ENCODE results near the gene CRISPLD2. TPM values are rescaled to one million over a fixed set of nuclear protein-coding genes. Genes with fewer than 3 reads are reported as not detected.
A peak's percentile ranks its signal among the peaks of the same experiment; 100 is the strongest.

Gene CRISPLD2
- total RNA-seq, 2 donors from 2014 or later, result 0.07 to 0.08 TPM

DNA sequence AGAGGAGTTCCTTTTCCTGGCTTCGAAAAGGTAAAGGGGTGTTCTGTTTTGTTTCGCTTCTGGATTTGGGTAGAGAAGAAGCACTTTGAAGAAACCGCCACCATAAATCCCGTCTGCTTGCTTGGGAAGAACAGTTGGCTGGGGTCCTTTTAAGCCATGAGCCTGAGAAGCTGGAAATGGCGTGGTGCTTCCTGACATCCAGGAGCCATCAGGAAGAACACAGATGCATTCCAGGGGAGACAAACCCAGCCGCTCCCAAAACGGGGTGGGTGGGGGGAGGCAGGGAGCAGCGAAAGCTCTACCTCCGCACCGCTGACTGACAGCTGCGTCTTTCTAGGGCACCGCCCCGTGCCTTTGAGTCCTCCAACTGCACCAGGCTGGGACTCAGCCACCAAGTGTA lies 99.9 kb downstream of the CRISPLD2 start:
- no peaks in the 10 kb centered on the region for H3K36me3 Mint-ChIP-seq
- no peak for ATAC-seq
- no peak overlapping the region for H3K27ac Mint-ChIP-seq
- no peak for DNase-seq (ENCODE audit: low spot score in 2 of 2)
- H3K9me3 Mint-ChIP-seq, result no peaks in the 10 kb centered on the region

GRCh38 chr16:84920333-84920732 lies 100.5 kb downstream of the CRISPLD2 start:
- no peak overlapping the region for H3K27ac Mint-ChIP-seq
- no peaks in the 10 kb centered on the region for H3K9me3 Mint-ChIP-seq
- DNase-seq (ENCODE audit: low spot score in 2 of 2) (no peak), ATAC-seq (no peak)
- H3K36me3 Mint-ChIP-seq, result no peaks in the 10 kb centered on the region

GRCh38 chr16:84922351-84923120 lies 102.8 kb downstream of the CRISPLD2 start:
- ATAC-seq (no peak), DNase-seq (ENCODE audit: low spot score in 2 of 2) (no peak)
- Mint-ChIP-seq H3K27ac (no peak overlapping the region), H3K36me3 (no peaks in the 10 kb centered on the region), H3K9me3 (no peaks in the 10 kb centered on the region)

DNA sequence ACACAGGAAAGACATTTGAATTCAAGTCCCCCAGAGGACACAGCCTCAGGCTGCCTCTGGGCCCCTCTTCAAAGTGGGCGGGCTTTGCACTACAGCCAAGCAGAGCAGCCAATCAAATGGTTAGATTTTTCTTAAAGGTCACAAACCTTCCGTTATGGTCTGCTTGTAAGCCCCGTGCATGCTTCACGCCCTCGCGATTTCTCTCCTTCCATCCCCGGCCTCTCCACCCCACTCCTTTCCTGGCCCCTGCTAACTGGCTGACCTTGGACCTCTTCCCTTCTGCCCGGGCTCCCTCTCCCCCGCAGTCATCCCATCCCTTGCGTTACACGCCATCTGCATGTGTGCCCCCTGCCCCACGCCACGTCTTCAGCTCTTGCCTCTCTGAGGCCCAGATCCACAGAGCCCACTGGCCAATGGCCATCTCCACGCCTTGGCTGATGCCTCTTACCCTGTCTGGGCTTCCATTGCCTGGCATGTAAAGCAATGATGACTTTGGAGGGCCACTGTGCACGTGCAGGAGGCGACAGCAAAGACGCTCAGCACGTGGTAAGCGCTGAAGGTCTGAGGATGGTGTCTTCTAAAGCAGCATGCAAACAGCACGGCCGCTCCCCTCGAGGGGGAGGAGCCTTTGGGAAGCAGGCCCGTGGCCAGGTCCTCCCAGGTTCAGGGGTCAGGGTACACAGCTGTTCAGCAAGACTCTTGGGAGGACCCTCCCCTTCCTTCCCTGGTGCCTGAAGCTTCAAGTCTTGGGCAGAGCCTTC lies 104.7 kb downstream of the CRISPLD2 start:
- ATAC-seq (no peak), DNase-seq (ENCODE audit: low spot score in 2 of 2) (no peak)
- no peak overlapping the region for H3K27ac Mint-ChIP-seq
- H3K9me3 Mint-ChIP-seq, result no peaks in the 10 kb centered on the region
- no peaks in the 10 kb centered on the region for H3K36me3 Mint-ChIP-seq

DNA sequence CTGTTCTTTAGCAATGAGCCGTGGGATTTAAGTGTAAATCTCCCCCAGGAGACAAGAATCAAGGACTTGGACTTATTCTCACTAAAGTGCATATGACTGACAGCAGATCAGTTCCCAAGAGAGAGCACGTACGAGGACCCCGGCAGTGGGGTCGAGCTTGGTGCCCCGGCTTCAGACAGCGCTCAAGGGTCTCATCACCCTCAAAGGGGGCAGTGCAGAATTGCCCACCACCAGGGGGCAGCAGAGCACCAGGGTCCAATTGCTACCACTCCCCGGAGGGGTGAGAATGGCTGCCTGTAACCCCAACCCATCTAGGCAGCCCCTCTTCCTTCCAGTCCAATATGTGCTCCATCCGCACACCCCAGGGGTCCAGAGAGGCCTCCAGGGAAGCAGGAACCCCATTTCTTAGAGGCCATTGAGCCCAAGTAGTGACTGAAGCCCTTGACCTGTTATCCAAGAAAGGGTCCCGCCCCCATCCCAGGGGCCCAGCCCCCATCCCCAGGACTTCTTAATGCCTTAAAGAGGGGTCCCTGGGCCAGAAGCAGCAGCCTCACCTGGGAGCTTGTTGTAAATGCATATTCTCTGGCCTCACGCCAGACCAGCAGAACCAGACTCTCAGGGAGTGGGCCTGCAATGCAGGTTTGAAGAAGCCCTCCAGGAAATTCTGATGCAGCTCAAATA lies 105.4 kb downstream of the CRISPLD2 start:
- Mint-ChIP-seq H3K27ac (no peak overlapping the region), H3K36me3 (no peaks in the 10 kb centered on the region), H3K9me3 (no peaks in the 10 kb centered on the region)
- peak in 1 of 2 donors; percentile 85 for DNase-seq (ENCODE audit: low spot score in 2 of 2)
- peak; percentile 55 to 79 for ATAC-seq

DNA sequence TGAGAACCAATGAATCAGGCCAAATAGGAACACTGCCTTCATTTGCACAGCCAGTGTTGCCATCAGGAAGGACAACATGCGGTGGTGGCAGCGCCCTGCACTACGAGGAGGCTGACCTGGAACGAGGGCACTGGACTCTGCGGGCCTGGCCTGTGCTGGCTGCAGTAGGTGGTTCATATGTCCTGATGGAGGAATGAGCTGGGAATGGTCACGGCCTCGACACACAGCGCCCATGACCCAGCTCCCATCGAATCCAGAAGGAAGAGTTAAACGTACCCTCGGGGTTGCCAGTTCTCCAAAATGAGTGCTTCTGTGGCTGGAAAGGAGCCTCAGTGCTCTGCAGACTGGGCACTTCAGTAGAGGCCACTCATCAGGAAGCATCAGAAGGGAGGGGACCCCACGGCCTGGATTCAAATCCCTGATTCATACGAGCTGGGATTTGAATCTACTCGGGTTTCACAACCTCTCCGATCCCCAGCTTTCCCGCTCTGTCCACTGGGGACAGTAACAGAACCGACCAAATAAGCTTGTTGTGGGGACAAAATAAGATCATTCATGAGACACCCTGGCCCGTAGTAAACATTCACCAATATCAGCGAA lies 106.1 kb downstream of the CRISPLD2 start:
- ATAC-seq, result no peak
- H3K27ac Mint-ChIP-seq, result no peak overlapping the region
- H3K9me3 Mint-ChIP-seq, result no peaks in the 10 kb centered on the region
- DNase-seq (ENCODE audit: low spot score in 2 of 2), result no peak
- H3K36me3 Mint-ChIP-seq, result no peaks in the 10 kb centered on the region

DNA sequence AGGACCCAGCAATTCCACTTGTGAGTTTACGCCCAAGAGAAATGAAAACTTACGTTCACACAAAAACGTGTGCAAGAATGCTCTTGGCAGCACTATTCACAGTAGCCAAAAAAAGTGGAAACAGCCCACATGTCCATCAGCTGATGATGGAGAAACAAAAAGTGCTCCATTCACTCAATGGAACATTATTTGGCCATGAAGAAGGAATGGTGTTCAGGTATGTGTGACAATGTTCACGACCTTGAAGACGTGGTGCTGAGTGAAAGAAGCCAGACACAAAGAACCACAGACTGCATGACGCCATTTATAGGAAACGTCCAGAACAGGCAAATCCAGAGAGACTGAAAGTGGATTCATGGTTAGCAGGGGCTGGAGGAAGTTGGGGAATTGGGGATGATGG lies 106.7 kb downstream of the CRISPLD2 start:
- no peak for DNase-seq (ENCODE audit: low spot score in 2 of 2)
- H3K27ac Mint-ChIP-seq, result no peak overlapping the region
- no peaks in the 10 kb centered on the region for H3K9me3 Mint-ChIP-seq
- no peak for ATAC-seq
- no peaks in the 10 kb centered on the region for H3K36me3 Mint-ChIP-seq

DNA sequence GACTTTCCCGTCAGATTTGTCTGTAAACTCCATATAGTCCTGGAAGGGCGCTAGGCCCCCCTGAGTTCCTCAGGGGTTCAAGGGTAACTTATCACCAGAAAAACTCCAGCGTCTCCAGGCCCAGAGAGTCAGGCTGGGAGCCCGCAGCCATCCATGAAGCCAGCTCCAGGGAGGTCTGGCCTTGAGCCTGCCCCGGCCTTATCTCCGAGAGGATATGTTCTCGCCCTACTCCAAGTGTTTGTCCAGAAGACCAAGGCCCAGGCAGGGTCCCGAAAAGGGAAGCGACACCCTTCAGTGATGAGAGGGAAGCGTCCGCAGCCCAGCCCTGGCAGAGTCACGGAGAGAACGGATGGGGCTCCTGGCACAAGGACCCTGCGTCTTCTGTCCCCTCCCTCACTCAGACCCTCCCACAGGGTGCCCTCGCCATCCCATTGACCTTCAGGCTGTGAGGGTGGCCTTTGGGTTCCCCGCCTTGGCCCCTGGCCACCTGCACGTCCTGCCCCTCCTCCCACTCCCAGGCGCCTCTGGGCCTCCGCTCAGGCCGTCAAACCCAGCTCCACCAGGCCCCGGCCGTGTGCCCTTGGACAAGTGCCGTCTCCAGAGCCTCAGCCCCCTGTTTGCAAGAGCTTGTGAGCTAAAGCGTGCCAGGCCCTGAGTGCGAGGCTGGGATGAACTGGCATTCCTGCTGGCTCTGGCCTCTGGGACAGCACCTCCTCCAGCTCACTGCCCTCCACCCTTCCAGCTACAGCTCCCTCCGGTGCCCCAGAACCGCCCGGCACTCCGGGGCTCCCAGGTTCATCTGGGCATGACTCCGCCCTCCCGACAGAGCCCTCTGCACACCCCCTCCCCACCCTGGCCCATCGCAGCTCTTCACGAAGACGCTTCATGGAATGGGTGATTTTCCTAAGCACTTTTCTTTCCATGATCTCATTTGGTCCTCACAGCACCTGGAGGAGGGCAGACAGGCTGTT lies 108.1 kb downstream of the CRISPLD2 start:
- Mint-ChIP-seq H3K9me3 (no peaks in the 10 kb centered on the region), H3K36me3 (no peaks in the 10 kb centered on the region), H3K27ac (no peak overlapping the region)
- ATAC-seq, result no peak
- no peak for DNase-seq (ENCODE audit: low spot score in 2 of 2)

DNA sequence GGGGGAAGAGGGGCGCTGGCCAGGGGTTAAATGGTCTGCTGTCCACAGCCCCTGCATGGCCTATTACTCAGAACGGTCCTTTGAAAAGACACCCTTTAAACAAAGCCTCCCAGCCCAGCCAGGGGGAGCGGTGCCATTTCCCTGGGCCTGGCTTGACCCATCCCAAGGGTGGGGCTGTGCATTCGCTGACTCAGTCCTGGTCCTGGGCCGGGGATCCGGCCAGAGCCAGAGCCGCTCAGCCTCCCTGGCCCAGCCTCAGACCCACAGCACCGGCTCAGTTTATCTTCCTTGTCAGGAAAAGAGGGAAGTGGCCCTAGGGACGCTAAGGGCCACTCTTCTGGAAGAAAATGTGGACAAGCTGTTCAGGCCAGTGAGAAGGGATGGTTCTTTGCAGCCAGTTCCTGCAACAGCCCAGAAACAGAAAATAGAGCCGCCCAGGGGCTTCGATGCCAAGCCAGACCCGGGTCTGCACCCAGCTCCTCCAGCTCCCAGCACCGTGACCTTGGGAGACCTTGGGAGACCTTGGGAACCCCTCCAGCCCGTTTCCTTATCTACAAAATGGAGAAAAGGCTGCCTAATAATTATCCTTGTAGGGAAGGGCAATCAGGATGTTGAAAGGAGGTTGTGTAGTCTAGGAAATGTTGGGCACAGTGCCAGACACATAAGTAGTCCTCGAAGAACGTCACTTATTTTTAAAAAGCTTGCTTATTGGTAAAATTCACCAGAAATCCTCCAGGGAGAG lies 109.1 kb downstream of the CRISPLD2 start:
- no peak for ATAC-seq
- no peak overlapping the region for H3K27ac Mint-ChIP-seq

GRCh38 chr16:84929421-84930297 lies 109.9 kb downstream of the CRISPLD2 start:
- no peaks in the 10 kb centered on the region for H3K9me3 Mint-ChIP-seq
- H3K36me3 Mint-ChIP-seq, result no peaks in the 10 kb centered on the region
- DNase-seq (ENCODE audit: low spot score in 2 of 2) (no peak), ATAC-seq (peak in 1 of 2 donors; percentile 44)
- peak overlapping the region in 1 of 2 donors; percentile 68 for H3K27ac Mint-ChIP-seq

More for the DNA sequence above, 109.1 kb downstream of the CRISPLD2 start:
- no peaks in the 10 kb centered on the region for H3K36me3 Mint-ChIP-seq
- H3K9me3 Mint-ChIP-seq, result no peaks in the 10 kb centered on the region
- no peak for DNase-seq (ENCODE audit: low spot score in 2 of 2)

GRCh38 chr16:84930298-84931106 lies 110.7 kb downstream of the CRISPLD2 start:
- H3K27ac Mint-ChIP-seq, result peak overlapping the region in 1 of 2 donors; percentile 95
- DNase-seq (ENCODE audit: low spot score in 2 of 2) (peak in 1 of 2 donors; percentile 20), ATAC-seq (peak in 1 of 2 donors; percentile 30)
- H3K9me3 Mint-ChIP-seq, result no peaks in the 10 kb centered on the region
- H3K36me3 Mint-ChIP-seq, result no peaks in the 10 kb centered on the region

DNA sequence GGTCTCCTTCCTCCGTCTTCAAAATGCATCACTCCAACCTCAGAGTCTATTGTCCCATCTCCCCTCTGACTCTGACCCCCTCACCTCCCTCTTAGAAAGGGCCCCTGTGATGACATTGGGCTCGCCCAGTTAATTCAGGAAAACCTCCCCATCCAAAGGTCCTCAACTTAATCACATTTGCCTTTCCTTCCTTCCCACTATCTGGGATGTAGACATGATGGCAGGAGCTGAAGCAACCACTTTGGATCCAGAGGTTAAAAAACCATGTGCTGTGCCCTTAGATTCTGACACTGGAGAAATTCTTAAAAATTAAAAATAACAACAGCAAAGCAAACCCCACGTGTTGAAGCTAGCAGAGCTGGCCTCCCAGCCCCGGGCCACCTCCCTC lies 111.3 kb downstream of the CRISPLD2 start:
- no peaks in the 10 kb centered on the region for H3K36me3 Mint-ChIP-seq
- H3K27ac Mint-ChIP-seq, result peak overlapping the region in 1 of 2 donors; percentile 95
- DNase-seq (ENCODE audit: low spot score in 2 of 2), result no peak
- no peaks in the 10 kb centered on the region for H3K9me3 Mint-ChIP-seq
- no peak for ATAC-seq

- peak in 1 of 2 donors; percentile 37 for ATAC-seq
Observed at GRCh38 chr16:84931506-84931905, 111.7 kb downstream of the CRISPLD2 start.

DNA sequence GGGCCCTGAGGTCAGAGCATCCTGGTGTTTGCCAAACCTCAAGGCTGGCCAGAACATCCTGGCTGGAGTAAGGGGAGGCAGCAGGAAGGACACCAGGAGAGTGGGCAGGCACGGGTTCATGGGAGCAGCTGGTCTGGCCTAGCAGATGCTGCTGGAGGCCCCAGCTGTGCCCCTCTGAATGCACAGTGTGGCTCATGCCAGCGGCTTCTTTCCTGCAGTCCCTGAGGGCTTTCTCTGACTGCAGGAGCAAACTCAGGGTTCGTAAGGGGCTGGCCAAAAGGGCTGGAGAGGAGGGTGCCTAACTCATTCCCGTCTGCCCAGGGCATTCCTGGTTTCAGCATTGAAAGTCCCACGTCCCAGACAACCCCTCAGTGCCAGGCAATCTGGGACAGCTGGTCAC lies 112.9 kb downstream of the CRISPLD2 start:
- no peak overlapping the region for H3K27ac Mint-ChIP-seq
- H3K9me3 Mint-ChIP-seq, result no peaks in the 10 kb centered on the region
- no peaks in the 10 kb centered on the region for H3K36me3 Mint-ChIP-seq
- no peak for DNase-seq (ENCODE audit: low spot score in 2 of 2)
- no peak for ATAC-seq

More at GRCh38 chr16:84931506-84931905, 111.7 kb downstream of the CRISPLD2 start:
- H3K9me3 Mint-ChIP-seq, result no peaks in the 10 kb centered on the region
- peak overlapping the region in 1 of 2 donors; percentile 95 for H3K27ac Mint-ChIP-seq
- DNase-seq (ENCODE audit: low spot score in 2 of 2), result no peak
- no peaks in the 10 kb centered on the region for H3K36me3 Mint-ChIP-seq

All from activated naive CD4-positive, alpha-beta T cell treated with anti-CD3 and anti-CD28 coated beads, Interleukin-2, amount 50 U/mL, for 72 hours (primary cell).